Measurements from ENCODE around the gene MPHOSPH10. TPM values are rescaled to one million over a fixed set of nuclear protein-coding genes. Genes with fewer than 3 reads are reported as not detected.
A peak's percentile ranks its signal among the peaks of the same experiment; 100 is the strongest.
"Not testable (repeated sequence)": the region's sequence is repeated elsewhere in the genome, so short reads cannot be mapped to it uniquely, and the experiment has no call there.

Gene MPHOSPH10
- 13.2 and 17.5 TPM in 2 replicates for total RNA-seq (2014; rRNA removed; shearing (Covaris generic))

DNA sequence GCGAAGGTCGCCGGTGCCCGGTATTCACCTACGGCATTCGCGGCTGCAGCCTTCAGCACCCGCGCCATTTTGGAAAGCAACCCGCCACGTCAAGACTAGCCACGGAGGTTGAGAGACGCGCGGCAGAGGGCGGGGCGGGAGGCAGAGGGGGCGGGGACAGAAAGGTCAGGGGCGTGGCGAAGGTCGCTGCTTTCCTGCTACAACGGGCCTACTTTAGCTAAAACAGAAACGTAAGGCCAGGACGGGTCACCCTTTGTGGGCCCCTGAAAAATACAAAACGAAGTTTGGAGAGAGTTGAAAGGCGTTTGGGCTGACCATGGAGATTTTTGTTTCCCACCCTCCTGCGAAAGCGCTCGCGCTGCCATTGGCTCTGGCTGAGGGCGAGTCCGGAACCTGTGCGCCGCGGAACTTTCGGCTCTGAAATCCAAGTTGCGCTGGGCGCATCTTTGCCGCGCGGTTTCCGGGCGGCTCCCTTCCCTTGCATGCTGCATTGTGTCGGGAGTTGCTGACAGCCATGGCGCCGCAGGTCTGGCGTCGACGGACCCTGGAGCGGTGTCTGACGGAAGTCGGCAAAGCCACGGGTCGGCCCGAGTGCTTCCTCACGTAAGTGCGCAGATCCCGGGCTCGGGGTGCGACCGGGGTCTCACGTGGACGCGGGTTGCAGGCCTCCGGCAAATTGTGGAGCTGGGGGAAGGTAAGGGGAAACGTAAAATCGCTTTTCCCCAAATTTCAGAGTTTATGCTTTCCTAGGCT, at the start of gene MPHOSPH10, which contains the start of gene MCEE:
TSS of gene MPHOSPH10 (plus strand) at position 483 of the 753 bp plus-strand sequence. CDS start at position 515, 32 bp downstream.
TSS of gene MCEE (minus strand) at position 78 of the 753 bp plus-strand sequence. CDS start at position 68, 10 bp downstream.
- in situ Hi-C loops (cut with HindIII; ENCODE audit: low sequenced_read_pairs) = no loop called here
- peak; percentile 93 for DNase-seq (ENCODE audit: low spot score)

DNA sequence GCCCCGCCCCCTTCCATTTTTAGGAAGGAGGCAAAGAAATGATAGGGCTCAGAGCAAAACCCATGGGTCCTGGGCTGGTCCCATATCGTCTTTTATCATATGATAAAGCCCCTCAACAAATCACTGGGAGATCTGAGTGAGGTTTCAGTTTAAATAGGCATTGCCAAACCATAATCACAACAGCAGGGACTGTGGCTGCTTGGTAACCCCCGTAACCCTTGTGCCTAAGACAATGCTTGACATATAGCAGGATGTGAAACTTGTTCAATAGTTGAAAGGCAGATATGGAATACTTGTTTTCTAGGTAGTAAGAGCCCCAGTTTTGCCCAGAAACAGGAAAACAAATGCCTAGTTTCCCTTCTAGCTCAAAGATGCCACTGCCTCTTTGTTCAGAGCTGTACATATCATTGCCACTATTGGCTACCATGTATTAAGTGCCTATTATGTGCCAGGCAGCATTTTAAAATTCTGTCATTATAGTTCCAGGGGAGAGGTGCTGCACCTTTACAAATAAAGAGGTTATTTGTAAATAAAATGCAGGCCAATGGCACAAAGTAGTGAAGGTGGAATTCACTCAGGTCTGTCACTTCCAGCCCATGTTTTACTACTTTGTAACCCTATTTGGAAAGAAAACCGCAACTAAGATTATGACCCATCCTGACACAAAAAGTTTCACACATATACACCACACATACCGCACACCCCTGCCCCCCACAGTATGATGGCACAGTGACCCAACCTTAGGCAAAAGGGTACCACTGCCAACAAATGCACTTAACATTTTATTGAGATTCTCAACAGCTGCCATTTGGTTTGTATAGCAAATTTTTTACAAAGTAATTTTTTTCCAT, 47.8 kb upstream of the MPHOSPH10 start:
- in situ Hi-C loops (cut with HindIII; ENCODE audit: low sequenced_read_pairs) = no loop called here

GRCh38 chr2:71083297-71083696, 47.1 kb upstream of the MPHOSPH10 start:
- DNase-seq (ENCODE audit: low spot score); in situ Hi-C loops (cut with HindIII; ENCODE audit: low sequenced_read_pairs): not testable (repeated sequence)

More for the DNA sequence above, 47.8 kb upstream of the MPHOSPH10 start:
- no peak for DNase-seq (ENCODE audit: low spot score)

DNA sequence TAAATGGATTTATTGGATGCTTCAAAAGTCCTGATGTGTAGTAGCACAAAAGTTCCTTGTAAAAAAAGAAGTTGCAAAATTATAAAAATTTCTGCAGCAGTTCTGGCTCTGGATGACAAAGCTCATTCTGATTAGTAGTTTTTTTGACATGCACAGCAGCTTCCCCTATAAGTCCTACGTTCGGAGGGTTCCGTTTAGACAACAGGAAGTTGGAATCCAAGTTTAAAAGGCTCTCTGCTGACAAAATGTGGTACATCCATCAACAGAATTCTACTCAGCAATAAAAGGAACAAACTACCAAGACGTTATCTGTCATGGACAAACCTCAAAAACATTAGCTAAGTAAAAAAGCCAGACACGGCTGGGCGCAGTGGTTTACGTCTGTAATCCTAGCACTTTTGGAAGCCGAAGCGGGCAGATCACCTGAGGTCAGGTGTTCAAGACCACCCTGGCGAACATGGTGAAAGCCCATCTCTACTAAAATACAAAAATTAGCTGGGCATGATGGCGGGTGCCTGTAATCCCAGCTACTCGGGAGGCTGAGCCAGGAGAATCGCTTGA, 46.6 kb upstream of the MPHOSPH10 start:
- DNase-seq (ENCODE audit: low spot score); in situ Hi-C loops (cut with HindIII; ENCODE audit: low sequenced_read_pairs): not testable (repeated sequence)

DNA sequence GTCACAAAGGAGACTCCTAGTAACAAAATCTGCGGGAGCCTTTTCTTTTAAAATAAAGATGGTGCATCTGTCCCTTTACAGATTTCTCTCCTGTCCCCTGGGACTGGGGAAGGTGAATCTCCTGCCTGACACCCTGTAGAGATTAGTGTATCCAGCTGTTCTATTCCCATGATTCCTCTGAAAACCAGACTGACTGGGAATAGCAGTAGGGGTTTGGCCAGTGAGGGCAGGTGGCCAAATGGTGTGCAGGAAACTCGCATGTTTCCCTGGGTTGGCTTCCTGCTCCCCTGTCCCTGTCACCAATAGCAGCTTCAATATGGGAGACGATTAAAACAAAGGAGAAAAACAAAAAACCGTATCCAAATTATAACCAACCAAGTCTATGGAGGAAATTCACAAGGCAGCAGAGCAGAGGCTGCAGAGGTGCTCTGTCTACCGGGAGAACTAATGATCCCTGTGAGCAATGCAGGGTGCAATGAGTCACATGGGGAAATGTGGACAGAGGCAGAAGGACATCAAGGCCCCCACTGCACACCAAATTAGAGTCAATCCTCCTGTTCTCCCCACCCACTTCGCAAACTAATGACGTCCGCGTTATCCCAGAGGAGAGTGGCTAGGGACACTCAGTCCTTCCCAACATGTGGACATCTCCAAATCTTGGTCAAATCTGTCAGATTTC, 45.0 kb upstream of the MPHOSPH10 start:
- in situ Hi-C loops (cut with HindIII; ENCODE audit: low sequenced_read_pairs); DNase-seq (ENCODE audit: low spot score): not testable (repeated sequence)

DNA sequence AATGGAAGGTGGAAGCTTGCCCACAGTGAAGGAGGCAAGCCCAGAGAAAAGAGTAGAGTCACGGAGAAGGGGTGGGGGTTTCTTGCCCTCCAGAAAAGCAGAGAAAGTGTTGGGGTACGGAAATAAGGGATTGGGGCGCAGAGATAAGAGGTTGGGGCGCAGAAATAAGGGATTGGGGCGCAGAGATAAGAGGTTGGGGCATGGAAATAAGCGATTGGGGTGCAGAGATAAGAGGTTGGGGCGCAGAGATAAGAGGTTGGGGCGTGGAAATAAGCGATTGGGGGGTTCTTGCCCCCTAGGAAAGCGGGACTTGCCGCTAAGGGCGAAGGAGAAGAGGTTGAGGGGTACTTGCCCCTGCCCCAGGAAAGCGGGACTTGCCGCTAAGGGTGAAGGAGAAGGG, 41.0 kb upstream of the MPHOSPH10 start:
- DNase-seq (ENCODE audit: low spot score); in situ Hi-C loops (cut with HindIII; ENCODE audit: low sequenced_read_pairs): not testable (repeated sequence)

GRCh38 chr2:71091808-71092207, 38.6 kb upstream of the MPHOSPH10 start:
- DNase-seq (ENCODE audit: low spot score); in situ Hi-C loops (cut with HindIII; ENCODE audit: low sequenced_read_pairs): not testable (repeated sequence)

- not testable (repeated sequence) for DNase-seq (ENCODE audit: low spot score)
Measured at GRCh38 chr2:71092491-71093260, 37.8 kb upstream of the MPHOSPH10 start.

GRCh38 chr2:71100195-71100964, 30.1 kb upstream of the MPHOSPH10 start:
- peak; percentile 57 for DNase-seq (ENCODE audit: low spot score)
- in situ Hi-C loops (cut with HindIII; ENCODE audit: low sequenced_read_pairs) = no loop called here

More at GRCh38 chr2:71092491-71093260, 37.8 kb upstream of the MPHOSPH10 start:
- in situ Hi-C loops (cut with HindIII; ENCODE audit: low sequenced_read_pairs) = not testable (repeated sequence)

- in situ Hi-C loops (cut with HindIII; ENCODE audit: low sequenced_read_pairs) = no loop called here
- no peak for DNase-seq (ENCODE audit: low spot score)
Measured at GRCh38 chr2:71101656-71102055, 28.8 kb upstream of the MPHOSPH10 start.

DNA sequence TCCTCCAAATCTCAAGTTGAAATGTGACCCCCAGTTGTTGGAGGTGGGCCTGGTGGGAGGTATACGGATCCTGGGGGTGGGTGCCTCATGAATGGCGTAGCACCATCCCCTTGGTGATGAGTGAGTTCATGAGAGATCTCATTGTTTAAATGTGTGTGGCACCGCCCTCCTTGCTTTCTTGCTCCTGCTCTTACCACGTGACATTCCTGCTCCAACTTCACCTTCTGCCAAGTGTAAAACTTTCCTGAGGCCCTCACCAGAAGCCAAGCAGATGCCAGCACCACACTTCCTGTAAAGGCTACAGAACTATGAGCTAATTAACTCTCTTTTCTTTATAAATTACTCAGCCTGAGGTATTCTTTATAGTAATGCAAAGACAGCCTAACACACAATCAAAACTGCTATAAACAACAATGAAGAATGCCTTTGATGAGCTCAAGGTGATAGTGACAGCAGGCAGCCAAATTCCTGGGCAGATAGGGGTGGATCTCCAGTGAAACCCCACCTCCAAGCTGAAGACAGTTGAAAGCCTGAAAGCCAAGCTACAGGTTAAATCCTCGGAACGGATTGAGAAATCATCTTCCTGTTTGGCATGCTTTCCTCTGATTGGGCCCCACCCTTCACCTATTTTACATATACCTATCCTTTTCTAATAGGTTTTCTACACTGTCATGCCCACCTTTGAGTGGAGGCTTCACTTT, 27.3 kb upstream of the MPHOSPH10 start:
- DNase-seq (ENCODE audit: low spot score) = no peak
- in situ Hi-C loops (cut with HindIII; ENCODE audit: low sequenced_read_pairs) = no loop called here

GRCh38 chr2:71103809-71104208, 26.6 kb upstream of the MPHOSPH10 start:
- no peak for DNase-seq (ENCODE audit: low spot score)
- in situ Hi-C loops (cut with HindIII; ENCODE audit: low sequenced_read_pairs) = no loop called here

DNA sequence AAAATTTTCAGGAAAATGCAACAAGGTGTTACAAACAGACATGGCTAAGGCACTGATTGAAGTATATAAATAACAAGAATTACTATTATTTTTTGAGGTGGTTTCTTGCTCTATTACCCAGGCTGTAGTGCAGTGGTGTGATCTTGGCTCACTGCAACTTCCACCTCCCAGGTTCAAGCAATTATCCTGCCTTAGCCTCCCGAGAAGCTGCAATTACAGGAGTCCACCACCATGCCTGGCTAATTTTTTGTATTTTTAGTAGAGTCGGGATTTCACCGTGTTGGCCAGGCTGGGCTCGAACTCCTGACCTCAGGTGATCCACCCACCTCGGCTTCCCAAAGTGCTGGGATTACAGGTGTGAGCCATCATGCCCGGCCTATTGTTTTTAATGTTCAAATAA, 24.0 kb upstream of the MPHOSPH10 start:
- DNase-seq (ENCODE audit: low spot score); in situ Hi-C loops (cut with HindIII; ENCODE audit: low sequenced_read_pairs): not testable (repeated sequence)

DNA sequence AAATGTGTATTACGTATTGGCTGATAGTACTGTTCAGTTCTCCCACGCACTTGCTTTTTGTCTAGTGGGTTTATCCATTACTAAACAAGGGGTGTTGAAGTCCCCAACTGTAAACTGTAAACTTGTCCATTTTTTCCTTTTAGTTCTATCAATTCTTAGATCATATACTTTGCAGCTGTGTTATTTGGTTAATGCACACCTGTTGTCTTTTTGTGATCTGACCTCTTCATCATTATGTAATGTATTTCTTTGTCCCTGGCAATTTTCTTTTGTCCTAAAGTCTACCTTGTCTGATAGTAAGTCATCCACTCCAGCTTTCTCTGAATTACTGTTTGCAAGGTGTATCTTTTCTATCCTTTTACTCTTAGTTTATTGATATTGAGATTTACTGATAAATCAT, 22.3 kb upstream of the MPHOSPH10 start:
- no peak for DNase-seq (ENCODE audit: low spot score)
- in situ Hi-C loops (cut with HindIII; ENCODE audit: low sequenced_read_pairs) = no loop called here

DNA sequence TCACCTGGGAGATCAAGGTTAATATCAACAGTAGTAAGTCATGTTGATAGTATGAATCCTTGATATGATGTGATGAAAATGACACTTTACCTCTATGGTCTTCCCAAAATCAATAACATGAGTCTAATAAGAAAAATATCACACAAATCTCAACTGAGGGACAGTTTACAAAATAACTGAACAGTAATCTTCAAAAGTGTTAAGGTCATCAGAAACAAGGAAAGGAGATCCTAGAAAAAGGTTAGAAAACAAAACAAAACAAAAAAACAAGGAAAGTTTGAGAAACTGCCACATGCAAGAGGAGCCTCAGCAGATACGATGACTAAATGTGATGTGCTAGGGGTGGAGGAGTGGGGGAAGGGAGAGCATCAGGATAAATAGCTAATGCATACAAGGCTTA, 16.6 kb upstream of the MPHOSPH10 start:
- no peak for DNase-seq (ENCODE audit: low spot score)
- in situ Hi-C loops (cut with HindIII; ENCODE audit: low sequenced_read_pairs) = no loop called here

- in situ Hi-C loops (cut with HindIII; ENCODE audit: low sequenced_read_pairs) = no loop called here
- DNase-seq (ENCODE audit: low spot score) = no peak
Measured at GRCh38 chr2:71117063-71117462, 13.4 kb upstream of the MPHOSPH10 start.

GRCh38 chr2:71120195-71120594, 10.2 kb upstream of the MPHOSPH10 start:
- DNase-seq (ENCODE audit: low spot score) = no peak
- in situ Hi-C loops (cut with HindIII; ENCODE audit: low sequenced_read_pairs) = no loop called here
